ENCODE results near the gene HTR3C.

DNA sequence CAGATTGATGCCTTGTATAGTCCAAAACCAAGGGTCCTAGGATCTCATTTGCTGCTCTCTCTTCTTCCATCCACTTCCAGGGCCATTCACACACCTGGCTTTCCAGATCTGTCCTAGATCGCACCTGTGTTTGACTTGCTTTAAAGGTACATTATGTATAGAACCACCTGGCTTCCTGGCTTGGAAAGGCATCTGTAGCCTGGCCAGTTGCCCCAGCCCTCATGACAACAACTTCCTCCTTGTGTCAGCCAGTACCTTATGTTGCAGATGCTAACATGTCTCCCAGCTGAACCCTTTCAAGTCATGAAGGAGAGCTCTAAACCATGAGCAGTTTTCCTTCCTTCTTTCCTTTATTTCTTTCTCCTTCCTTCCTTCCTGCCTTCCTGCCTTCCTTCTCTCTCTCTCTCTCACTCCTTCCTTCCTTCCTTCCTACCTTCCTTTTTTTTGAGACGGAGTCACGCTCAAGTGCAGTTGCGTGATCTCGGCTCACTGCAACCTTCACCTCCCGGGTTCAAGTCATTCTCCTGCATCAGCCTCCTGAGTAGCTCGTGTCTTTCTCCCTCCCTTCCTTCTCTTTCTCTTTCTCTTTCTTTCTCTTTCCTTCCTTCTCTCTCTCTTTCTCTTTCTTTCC lies 2.5 kb upstream of the HTR3C start:
- TF ChIP-seq POLR2A (IDR thresholded peaks at IDR 0.05) = no peak
- TF ChIP-seq EP300 (IDR thresholded peaks at IDR 0.05) = no peak
- TF ChIP-seq CTCF (IDR thresholded peaks at IDR 0.05) = no peak
